ENCODE data around the gene ATF2.

The ATF2 gene

DNA sequence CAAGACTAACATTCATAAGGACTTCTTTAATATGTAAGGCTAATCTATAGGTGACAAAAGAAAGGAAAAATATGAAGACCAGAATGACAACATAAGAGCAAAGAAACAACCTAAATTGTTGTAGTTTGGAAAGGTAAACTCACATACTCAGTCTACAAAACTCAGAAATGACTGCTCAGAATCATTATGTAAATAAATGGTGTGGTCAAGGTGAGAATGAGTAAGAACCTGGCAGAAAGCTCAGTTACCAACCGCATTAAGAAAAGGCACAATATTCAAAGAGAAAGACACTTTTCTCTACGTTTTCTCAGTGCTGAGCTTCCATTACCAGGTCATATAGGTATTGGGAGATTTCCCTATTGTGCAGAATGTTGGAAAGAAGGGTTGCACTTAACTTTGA, 15.8 kb downstream of the ATF2 start:
- TF ChIP-seq, protein P1, sequence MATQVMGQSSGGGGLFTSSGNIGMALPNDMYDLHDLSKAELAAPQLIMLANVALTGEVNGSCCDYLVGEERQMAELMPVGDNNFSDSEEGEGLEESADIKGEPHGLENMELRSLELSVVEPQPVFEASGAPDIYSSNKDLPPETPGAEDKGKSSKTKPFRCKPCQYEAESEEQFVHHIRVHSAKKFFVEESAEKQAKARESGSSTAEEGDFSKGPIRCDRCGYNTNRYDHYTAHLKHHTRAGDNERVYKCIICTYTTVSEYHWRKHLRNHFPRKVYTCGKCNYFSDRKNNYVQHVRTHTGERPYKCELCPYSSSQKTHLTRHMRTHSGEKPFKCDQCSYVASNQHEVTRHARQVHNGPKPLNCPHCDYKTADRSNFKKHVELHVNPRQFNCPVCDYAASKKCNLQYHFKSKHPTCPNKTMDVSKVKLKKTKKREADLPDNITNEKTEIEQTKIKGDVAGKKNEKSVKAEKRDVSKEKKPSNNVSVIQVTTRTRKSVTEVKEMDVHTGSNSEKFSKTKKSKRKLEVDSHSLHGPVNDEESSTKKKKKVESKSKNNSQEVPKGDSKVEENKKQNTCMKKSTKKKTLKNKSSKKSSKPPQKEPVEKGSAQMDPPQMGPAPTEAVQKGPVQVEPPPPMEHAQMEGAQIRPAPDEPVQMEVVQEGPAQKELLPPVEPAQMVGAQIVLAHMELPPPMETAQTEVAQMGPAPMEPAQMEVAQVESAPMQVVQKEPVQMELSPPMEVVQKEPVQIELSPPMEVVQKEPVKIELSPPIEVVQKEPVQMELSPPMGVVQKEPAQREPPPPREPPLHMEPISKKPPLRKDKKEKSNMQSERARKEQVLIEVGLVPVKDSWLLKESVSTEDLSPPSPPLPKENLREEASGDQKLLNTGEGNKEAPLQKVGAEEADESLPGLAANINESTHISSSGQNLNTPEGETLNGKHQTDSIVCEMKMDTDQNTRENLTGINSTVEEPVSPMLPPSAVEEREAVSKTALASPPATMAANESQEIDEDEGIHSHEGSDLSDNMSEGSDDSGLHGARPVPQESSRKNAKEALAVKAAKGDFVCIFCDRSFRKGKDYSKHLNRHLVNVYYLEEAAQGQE (IDR thresholded peaks at IDR 0.05; ENCODE audit: insufficient read depth in 1 of 2, low read depth in 2 of 2, low read length in 2 of 2): no peak
- TF ChIP-seq POLR2AphosphoS5 (IDR thresholded peaks at IDR 0.05; ENCODE audit: low read depth, low read length) (no peak), TAF1 (IDR thresholded peaks at IDR 0.05; ENCODE audit: borderline replicate concordance, insufficient read depth, low read length) (no peak), SIN3A (IDR thresholded peaks at IDR 0.05; ENCODE audit: borderline replicate concordance, insufficient read depth, low read length) (no peak), FOXP2 (optimal IDR thresholded peaks at IDR 0.05; ENCODE audit: borderline replicate concordance, extremely low read depth, extremely low read length, insufficient read depth) (no peak)

DNA sequence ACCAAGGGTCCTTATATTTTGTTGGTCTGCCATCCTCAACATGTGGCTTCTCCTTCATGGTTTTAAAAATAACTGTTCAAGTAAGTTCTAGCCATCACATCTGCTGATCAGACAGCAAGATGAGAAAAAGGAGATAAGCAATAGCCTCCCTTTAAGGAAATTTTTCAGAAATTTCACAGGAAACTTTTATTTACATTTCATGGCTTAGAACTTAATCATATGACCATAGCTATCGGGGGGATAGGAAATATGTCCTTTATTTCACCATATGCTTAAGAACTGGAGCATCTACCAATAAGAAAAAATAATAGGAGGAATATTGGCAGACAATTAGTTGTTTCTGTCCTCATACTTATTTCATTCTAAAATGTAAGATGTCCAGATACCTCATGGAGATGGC, 16.2 kb downstream of the ATF2 start:
- TF ChIP-seq FOXP2 (optimal IDR thresholded peaks at IDR 0.05; ENCODE audit: borderline replicate concordance, extremely low read depth, extremely low read length, insufficient read depth) (no peak), SIN3A (IDR thresholded peaks at IDR 0.05; ENCODE audit: borderline replicate concordance, insufficient read depth, low read length) (no peak), TAF1 (IDR thresholded peaks at IDR 0.05; ENCODE audit: borderline replicate concordance, insufficient read depth, low read length) (no peak), POLR2AphosphoS5 (IDR thresholded peaks at IDR 0.05; ENCODE audit: low read depth, low read length) (no peak)
- TF ChIP-seq, protein P1 (IDR thresholded peaks at IDR 0.05; ENCODE audit: insufficient read depth in 1 of 2, low read depth in 2 of 2, low read length in 2 of 2): no peak

DNA sequence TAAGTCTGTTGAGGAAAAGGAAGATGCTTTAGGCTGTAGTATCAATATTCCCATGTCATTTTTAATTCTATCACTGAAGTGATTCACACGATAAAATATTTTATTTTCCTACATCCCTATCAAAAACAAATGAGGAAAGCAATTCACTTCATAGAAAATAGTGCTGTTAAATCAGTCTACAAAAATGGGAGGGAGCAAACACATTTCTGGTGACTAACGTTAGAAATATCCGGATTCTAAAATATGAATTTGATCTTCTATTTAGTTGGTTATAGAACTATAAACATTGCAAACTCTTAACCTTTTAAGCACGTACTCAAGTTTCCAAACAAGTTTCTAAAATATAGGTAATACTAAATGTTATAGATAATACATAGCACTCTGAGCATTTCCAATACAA, 20.8 kb downstream of the ATF2 start:
- TF ChIP-seq POLR2AphosphoS5 (IDR thresholded peaks at IDR 0.05; ENCODE audit: low read depth, low read length): no peak
- no peak for TF ChIP-seq TAF1 (IDR thresholded peaks at IDR 0.05; ENCODE audit: borderline replicate concordance, insufficient read depth, low read length)
- TF ChIP-seq SIN3A (IDR thresholded peaks at IDR 0.05; ENCODE audit: borderline replicate concordance, insufficient read depth, low read length): no peak

DNA sequence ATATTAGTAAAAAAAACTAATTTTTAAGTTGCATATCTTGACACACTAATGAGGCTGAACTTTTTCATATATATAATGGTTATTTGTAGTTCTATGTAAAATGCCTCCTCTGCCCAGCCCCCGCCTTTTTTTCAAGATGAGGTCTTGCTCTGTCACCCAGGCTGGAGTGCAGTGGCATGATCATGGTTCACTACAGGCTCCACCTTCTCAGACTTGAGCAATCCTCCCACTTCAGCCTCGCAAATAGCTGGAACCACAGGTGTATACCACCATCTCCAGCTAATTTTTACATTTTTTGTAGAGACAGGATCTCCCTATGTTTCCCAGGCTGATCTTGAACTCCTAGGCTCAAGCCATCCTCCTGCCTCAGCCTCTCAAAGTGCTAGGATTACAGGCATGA, 24.3 kb downstream of the ATF2 start:
- TF ChIP-seq SIN3A (IDR thresholded peaks at IDR 0.05; ENCODE audit: borderline replicate concordance, insufficient read depth, low read length): no peak
- no peak for TF ChIP-seq POLR2AphosphoS5 (IDR thresholded peaks at IDR 0.05; ENCODE audit: low read depth, low read length)
- TF ChIP-seq FOXP2 (optimal IDR thresholded peaks at IDR 0.05; ENCODE audit: borderline replicate concordance, extremely low read depth, extremely low read length, insufficient read depth): no peak
- TF ChIP-seq, protein P1 (IDR thresholded peaks at IDR 0.05; ENCODE audit: insufficient read depth in 1 of 2, low read depth in 2 of 2, low read length in 2 of 2): no peak
- TF ChIP-seq TAF1 (IDR thresholded peaks at IDR 0.05; ENCODE audit: borderline replicate concordance, insufficient read depth, low read length): no peak

DNA sequence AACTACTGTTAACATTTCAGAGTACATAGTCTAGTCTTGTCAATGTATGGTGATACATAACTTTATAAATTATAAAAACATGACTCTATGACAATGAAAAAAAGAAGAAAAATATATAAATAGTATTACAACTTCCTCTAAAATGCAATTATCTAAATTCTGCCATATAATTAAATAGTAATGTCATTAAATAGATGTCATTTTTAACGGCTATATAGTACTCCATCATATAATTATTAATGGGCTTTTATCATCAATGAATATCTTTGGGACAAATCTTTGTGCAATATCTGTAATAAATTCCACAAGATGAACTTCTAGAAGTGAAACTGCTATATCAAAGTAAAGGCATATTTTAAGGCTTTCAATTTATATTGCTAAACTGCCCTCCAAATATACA, 24.8 kb downstream of the ATF2 start:
- TF ChIP-seq, protein P1 (IDR thresholded peaks at IDR 0.05; ENCODE audit: insufficient read depth in 1 of 2, low read depth in 2 of 2, low read length in 2 of 2): no peak
- no peak for TF ChIP-seq SIN3A (IDR thresholded peaks at IDR 0.05; ENCODE audit: borderline replicate concordance, insufficient read depth, low read length)
- no peak for TF ChIP-seq FOXP2 (optimal IDR thresholded peaks at IDR 0.05; ENCODE audit: borderline replicate concordance, extremely low read depth, extremely low read length, insufficient read depth)
- TF ChIP-seq POLR2AphosphoS5 (IDR thresholded peaks at IDR 0.05; ENCODE audit: low read depth, low read length): no peak
- TF ChIP-seq TAF1 (IDR thresholded peaks at IDR 0.05; ENCODE audit: borderline replicate concordance, insufficient read depth, low read length): no peak

Data from PFSK-1 (cell line).